NCI-H2196 treated with DMSO at 0.1 percent for 48 hours (cell line): ENCODE measurements around the gene RELN.

Experiments used
- DNase-seq: peaks from one replicate; lab custom pipeline; 2025; ENCODE audit not compliant: unreplicated experiment; lab: John Stamatoyannopoulos, UW

The RELN gene

GRCh38 chr7:103690242-103690974 is 299.1 kb downstream of the RELN start:
- no peak for DNase-seq

- no peak for DNase-seq
Measured at GRCh38 chr7:103689255-103689654, 300.2 kb downstream of the RELN start.

GRCh38 chr7:103687951-103688350 is 301.5 kb downstream of the RELN start:
- DNase-seq, result no peak

- no peak for DNase-seq
Measured at GRCh38 chr7:103687272-103687671, 302.2 kb downstream of the RELN start.

DNA sequence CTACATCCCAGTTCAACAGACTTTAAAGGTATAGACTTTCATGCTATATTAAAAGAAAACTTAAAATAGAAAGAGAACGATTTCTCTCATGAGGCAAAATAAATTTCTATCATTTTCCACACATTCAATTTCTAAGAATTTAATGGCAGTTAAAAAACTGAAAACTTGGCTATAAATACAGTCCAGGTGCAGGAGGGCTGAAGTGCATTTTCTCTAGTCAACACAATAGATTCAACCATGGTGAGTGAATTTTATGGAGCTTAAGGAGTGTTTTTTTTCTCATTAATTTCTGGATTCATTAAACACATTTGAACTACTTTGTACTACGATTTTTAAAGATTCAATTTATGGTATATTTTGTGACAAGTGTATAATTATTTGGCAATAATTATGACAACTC is 302.7 kb downstream of the RELN start:
- no peak for DNase-seq

GRCh38 chr7:103686064-103686463 is 303.4 kb downstream of the RELN start:
- no peak for DNase-seq

DNA sequence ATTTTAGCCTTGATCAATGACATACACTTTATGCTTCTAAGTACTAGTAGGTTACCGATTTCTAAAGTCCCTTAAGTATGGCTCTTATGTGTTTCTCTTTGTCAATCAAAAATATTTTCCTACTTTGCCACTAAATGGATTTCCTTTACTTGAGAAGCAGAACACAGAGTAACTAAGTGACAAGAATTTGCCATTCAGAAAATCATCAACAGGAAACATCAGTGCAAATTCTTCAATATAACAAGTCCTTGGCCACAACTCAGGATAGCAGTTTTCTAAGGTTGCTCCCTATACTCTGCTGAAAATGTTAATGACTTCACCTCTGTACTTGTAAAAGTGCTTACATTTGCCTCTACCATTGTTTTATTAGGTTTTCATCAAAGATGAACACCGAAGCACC is 303.8 kb downstream of the RELN start:
- no peak for DNase-seq

DNA sequence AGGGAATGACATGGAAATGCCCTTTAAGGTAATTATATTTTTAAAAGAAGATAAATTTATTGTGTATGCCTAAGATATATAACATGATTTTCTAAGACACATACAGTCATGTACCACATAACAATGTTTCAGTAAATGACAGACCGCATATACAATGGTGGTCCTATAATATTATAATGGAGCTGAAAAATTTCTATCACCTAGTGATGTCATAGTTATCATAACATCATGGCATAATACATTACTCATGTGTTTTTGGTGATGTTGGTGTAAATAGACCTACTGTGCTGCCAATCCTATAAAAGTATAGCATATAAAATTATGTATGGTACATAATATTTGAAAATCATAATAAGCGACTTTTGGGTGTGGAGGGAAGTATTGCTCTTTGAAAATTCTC is 306.1 kb downstream of the RELN start:
- DNase-seq, result no peak

- no peak for DNase-seq
Measured at GRCh38 chr7:103680161-103681144, 309.0 kb downstream of the RELN start.

GRCh38 chr7:103679151-103680132 is 310.0 kb downstream of the RELN start:
- DNase-seq, result no peak

DNA sequence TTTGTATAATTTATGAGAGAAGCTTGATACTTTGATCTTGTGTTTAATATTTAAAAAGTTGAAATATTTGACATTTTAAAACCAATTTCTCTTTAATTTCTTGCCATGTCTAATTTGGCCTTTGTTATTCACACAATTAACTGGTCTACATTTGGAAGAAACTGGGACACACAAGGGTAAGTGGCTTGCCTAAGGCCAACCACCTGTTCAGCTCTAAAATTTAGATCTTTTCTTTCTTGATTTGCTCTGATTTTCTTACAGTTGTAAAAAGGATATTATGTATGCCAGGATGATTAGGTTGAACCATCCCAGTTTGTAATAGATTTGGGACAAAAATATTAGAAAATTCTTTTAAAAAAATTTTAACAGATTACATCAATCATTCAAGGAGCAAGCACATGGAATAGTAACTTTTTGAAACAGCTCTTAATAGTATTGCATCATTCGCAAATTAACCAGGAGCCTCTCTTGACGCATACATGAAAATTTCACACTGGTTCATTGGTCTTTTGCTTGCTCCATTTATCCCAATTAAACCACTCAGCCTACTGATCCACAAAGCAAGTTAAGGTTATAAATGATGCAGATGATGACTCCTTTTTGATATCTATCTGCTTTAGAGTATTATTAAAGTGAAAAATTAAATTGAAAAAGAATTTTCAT is 321.0 kb downstream of the RELN start:
- no peak for DNase-seq

- no peak for DNase-seq
Measured at GRCh38 chr7:103666326-103666725, 323.1 kb downstream of the RELN start.

- DNase-seq, result no peak
Measured at GRCh38 chr7:103664577-103664976, 324.9 kb downstream of the RELN start.

GRCh38 chr7:103660455-103661371 is 328.7 kb downstream of the RELN start:
- peak; percentile 11 for DNase-seq

GRCh38 chr7:103658055-103659005 is 331.1 kb downstream of the RELN start:
- DNase-seq, result no peak

GRCh38 chr7:103657474-103657894 is 332.0 kb downstream of the RELN start:
- DNase-seq, result no peak

GRCh38 chr7:103656221-103656620 is 333.2 kb downstream of the RELN start:
- no peak for DNase-seq
